HFFc6 (cell line): ENCODE results near the gene LRP5. TPM values are rescaled to one million over a fixed set of nuclear protein-coding genes. Genes with fewer than 3 reads are reported as not detected.

Experiments used
- DNase-seq: peaks from one replicate; pipeline ENCODE4 v3.0.0-alpha.2; 2018
- H3K27ac Mint-ChIP-seq: 2 replicates; pipeline ENCODE4 v1.8.0; 2020; ENCODE audit warnings: mild to moderate bottlenecking, mixed read lengths
- H3K27me3 Mint-ChIP-seq: 2 replicates; pipeline ENCODE4 v1.8.0; 2021; ENCODE audit warnings: mild to moderate bottlenecking, moderate library complexity, mixed read lengths; ENCODE audit not compliant: insufficient read depth
- H3K36me3 Mint-ChIP-seq: 2 replicates; pipeline ENCODE4 v1.8.0; 2021; ENCODE audit warnings: low read depth, mixed read lengths
- H3K4me1 Mint-ChIP-seq: 2 replicates; pipeline ENCODE4 v1.8.0; 2020; ENCODE audit warnings: low read depth, mixed read lengths
- H3K4me3 Mint-ChIP-seq: 2 replicates; pipeline ENCODE4 v1.8.0; 2020; ENCODE audit warnings: mild to moderate bottlenecking, moderate library complexity, mixed read lengths
- H3K9me3 Mint-ChIP-seq: 2 replicates; pipeline ENCODE4 v1.8.0; 2020; ENCODE audit warnings: mild to moderate bottlenecking, mixed read lengths
- CTCF ChIP-seq: fragments of 200-600 bp; sonication (generic); IDR thresholded peaks from 2 replicates; pipeline ENCODE4 v1.5.0; 2021; ENCODE audit warnings: antibody characterized with exemption, mild to moderate bottlenecking
- total RNA-seq, 6 experiments: library from RNA; stranded (reverse); fragmentation: NEBNext Ultra II Directional; extraction: Animal tissue kit (Norgen Biotek cat#: 25700); gene quantifications; 2 replicates in 1 of 6; 3 replicates in 5 of 6; pipeline ENCODE4 v1.2.3, GENCODE V29; 2021

The LRP5 gene
- total RNA-seq, 6 experiments from 2014 or later: 2.5 to 14.9 (median 3.8) TPM

GRCh38 chr11:68384530-68385081, 72.2 kb downstream of the LRP5 start:
- TF ChIP-seq CTCF: no peak
- no peaks in the 10 kb centered on the region for H3K9me3 Mint-ChIP-seq

GRCh38 chr11:68385128-68385527, 72.7 kb downstream of the LRP5 start:
- H3K4me1 Mint-ChIP-seq: no peaks in the 10 kb centered on the region

More at GRCh38 chr11:68384530-68385081, 72.2 kb downstream of the LRP5 start:
- Mint-ChIP-seq H3K27ac (no peak overlapping the region), H3K4me1 (no peaks in the 10 kb centered on the region), H3K4me3 (no peak overlapping the region), H3K27me3 (no peaks in the 10 kb centered on the region; the same call in 1 of the 2 replicates), H3K36me3 (no peaks in the 10 kb centered on the region)
- no peak for DNase-seq

GRCh38 chr11:68386331-68386978, 74.1 kb downstream of the LRP5 start:
- no peaks in the 10 kb centered on the region; the same call in 1 of the 2 replicates for H3K27me3 Mint-ChIP-seq
- H3K4me1 Mint-ChIP-seq: no peaks in the 10 kb centered on the region
- DNase-seq: no peak
- no peak for TF ChIP-seq CTCF
- H3K4me3 Mint-ChIP-seq: no peak overlapping the region
- no peaks in the 10 kb centered on the region for H3K36me3 Mint-ChIP-seq
- no peak overlapping the region for H3K27ac Mint-ChIP-seq
- no peaks in the 10 kb centered on the region for H3K9me3 Mint-ChIP-seq

More at GRCh38 chr11:68385128-68385527, 72.7 kb downstream of the LRP5 start:
- Mint-ChIP-seq H3K27me3 (no peaks in the 10 kb centered on the region; the same call in 1 of the 2 replicates), H3K9me3 (no peaks in the 10 kb centered on the region), H3K4me3 (no peak overlapping the region), H3K36me3 (no peaks in the 10 kb centered on the region), H3K27ac (no peak overlapping the region)
- no peak for DNase-seq
- no peak for TF ChIP-seq CTCF

GRCh38 chr11:68387840-68388239, 75.4 kb downstream of the LRP5 start:
- Mint-ChIP-seq H3K27me3 (no peaks in the 10 kb centered on the region), H3K36me3 (no peaks in the 10 kb centered on the region), H3K27ac (no peak overlapping the region), H3K9me3 (no peaks in the 10 kb centered on the region), H3K4me3 (no peak overlapping the region), H3K4me1 (no peaks in the 10 kb centered on the region)
- DNase-seq: no peak
- no peak for TF ChIP-seq CTCF

GRCh38 chr11:68388595-68389198, 76.3 kb downstream of the LRP5 start:
- Mint-ChIP-seq H3K27me3 (no peaks in the 10 kb centered on the region), H3K36me3 (no peaks in the 10 kb centered on the region), H3K4me1 (no peaks in the 10 kb centered on the region), H3K4me3 (no peak overlapping the region), H3K27ac (no peak overlapping the region), H3K9me3 (no peaks in the 10 kb centered on the region)
- DNase-seq: no peak
- TF ChIP-seq CTCF: no peak
